Measurements from ENCODE around the gene ZNF474.

Gene ZNF474

GRCh38 chr5:122126177-122126755, 3.1 kb upstream of the ZNF474 start:
- H3K4me3 ChIP-seq (ENCODE audit: low read depth, low read length) = no peak overlapping the region
- DNase-seq (ENCODE audit: low read depth) = no peak
- TF ChIP-seq CTCF (IDR thresholded peaks at IDR 0.05; ENCODE audit: low read depth, low read length, missing control alignments) = no peak

- DNase-seq (ENCODE audit: low read depth) = no peak
- no peak overlapping the region for H3K4me3 ChIP-seq (ENCODE audit: low read depth, low read length)
- TF ChIP-seq CTCF (IDR thresholded peaks at IDR 0.05; ENCODE audit: low read depth, low read length, missing control alignments) = no peak
These were observed 2.5 kb upstream of the ZNF474 start for GRCh38 chr5:122126756-122127321.

GRCh38 chr5:122130152-122130551, 806 bp downstream of the ZNF474 start:
- H3K4me3 ChIP-seq (ENCODE audit: low read depth, low read length) = no peak overlapping the region
- no peak for DNase-seq (ENCODE audit: low read depth)
- TF ChIP-seq CTCF (IDR thresholded peaks at IDR 0.05; ENCODE audit: low read depth, low read length, missing control alignments) = no peak

GRCh38 chr5:122137702-122138101, 8.4 kb downstream of the ZNF474 start:
- no peak for DNase-seq (ENCODE audit: low read depth)
- TF ChIP-seq CTCF (IDR thresholded peaks at IDR 0.05; ENCODE audit: low read depth, low read length, missing control alignments) = no peak
- H3K4me3 ChIP-seq (ENCODE audit: low read depth, low read length) = no peak overlapping the region

- no peak for TF ChIP-seq CTCF (IDR thresholded peaks at IDR 0.05; ENCODE audit: low read depth, low read length, missing control alignments)
- no peak overlapping the region for H3K4me3 ChIP-seq (ENCODE audit: low read depth, low read length)
- DNase-seq (ENCODE audit: low read depth) = no peak
These were observed 9.0 kb downstream of the ZNF474 start for GRCh38 chr5:122138356-122138755.

GRCh38 chr5:122140900-122141299, 11.6 kb downstream of the ZNF474 start:
- no peak overlapping the region for H3K4me3 ChIP-seq (ENCODE audit: low read depth, low read length)
- no peak for DNase-seq (ENCODE audit: low read depth)
- TF ChIP-seq CTCF (IDR thresholded peaks at IDR 0.05; ENCODE audit: low read depth, low read length, missing control alignments) = no peak

- no peak overlapping the region for H3K4me3 ChIP-seq (ENCODE audit: low read depth, low read length)
- TF ChIP-seq CTCF (IDR thresholded peaks at IDR 0.05; ENCODE audit: low read depth, low read length, missing control alignments) = no peak
- no peak for DNase-seq (ENCODE audit: low read depth)
These were observed 12.4 kb downstream of the ZNF474 start for GRCh38 chr5:122141751-122142150.
